Measurements from ENCODE around the gene PDZRN3.

DNA sequence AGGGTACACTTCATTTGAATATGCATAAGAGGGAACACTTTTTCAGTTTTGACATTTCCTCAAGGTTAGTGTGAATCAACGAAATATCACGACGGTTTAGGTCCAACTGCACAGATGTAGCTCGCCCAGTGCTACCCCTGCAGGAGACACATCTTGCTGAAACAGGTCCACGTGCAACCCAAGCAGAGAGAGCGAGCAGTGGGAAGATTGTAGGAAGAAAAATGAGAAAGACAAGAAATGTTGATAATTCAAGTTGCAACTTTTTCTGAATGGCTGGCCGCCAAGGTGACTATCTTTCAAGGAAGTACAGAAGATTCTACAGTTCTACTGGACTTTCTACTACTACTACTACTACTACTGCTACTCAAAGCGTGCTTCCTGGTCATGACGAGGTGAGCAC is 231.7 kb downstream of the PDZRN3 start:
- TF ChIP-seq, protein P1, sequence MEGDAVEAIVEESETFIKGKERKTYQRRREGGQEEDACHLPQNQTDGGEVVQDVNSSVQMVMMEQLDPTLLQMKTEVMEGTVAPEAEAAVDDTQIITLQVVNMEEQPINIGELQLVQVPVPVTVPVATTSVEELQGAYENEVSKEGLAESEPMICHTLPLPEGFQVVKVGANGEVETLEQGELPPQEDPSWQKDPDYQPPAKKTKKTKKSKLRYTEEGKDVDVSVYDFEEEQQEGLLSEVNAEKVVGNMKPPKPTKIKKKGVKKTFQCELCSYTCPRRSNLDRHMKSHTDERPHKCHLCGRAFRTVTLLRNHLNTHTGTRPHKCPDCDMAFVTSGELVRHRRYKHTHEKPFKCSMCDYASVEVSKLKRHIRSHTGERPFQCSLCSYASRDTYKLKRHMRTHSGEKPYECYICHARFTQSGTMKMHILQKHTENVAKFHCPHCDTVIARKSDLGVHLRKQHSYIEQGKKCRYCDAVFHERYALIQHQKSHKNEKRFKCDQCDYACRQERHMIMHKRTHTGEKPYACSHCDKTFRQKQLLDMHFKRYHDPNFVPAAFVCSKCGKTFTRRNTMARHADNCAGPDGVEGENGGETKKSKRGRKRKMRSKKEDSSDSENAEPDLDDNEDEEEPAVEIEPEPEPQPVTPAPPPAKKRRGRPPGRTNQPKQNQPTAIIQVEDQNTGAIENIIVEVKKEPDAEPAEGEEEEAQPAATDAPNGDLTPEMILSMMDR (IDR thresholded peaks at IDR 0.05 in 8 of 11, conservative IDR thresholded peaks at IDR 0.05 in 3 of 11), result no peak
- TF ChIP-seq POLR2A (IDR thresholded peaks at IDR 0.05), result no peak
